HepG2 (cell line): ENCODE results near the gene GPLD1. TPM values are rescaled to one million over a fixed set of nuclear protein-coding genes. Genes with fewer than 3 reads are reported as not detected.

Experiments
- DR1 ChIP-seq: sonication (generic); formaldehyde crosslinking; IDR thresholded peaks from 2 replicates; pipeline ENCODE4 v1.8.0; 2021; ENCODE audit warnings: mild to moderate bottlenecking, missing genetic modification reagents, inconsistent platforms
- HNF4G ChIP-seq, 2 experiments: sonication (generic) in 1 of 2; formaldehyde crosslinking in 1 of 2; IDR thresholded peaks; 2 replicates each; pipeline versions ENCODE4 v1.4.0 to v1.6.1; 2011 to 2020; ENCODE audit warnings: borderline replicate concordance in 2 of 2, low read depth in 2 of 2, mild to moderate bottlenecking in 2 of 2, low read length in 1 of 2, missing genetic modification reagents in 1 of 2, moderate library complexity in 1 of 2
- IKZF5 ChIP-seq: IDR thresholded peaks from 2 replicates; pipeline ENCODE4 v1.6.1; 2018; ENCODE audit warnings: missing genetic modification reagents, mild to moderate bottlenecking, missing compliant biosample characterization
- JUND ChIP-seq: sonication (generic); formaldehyde crosslinking; IDR thresholded peaks from 2 replicates; pipeline ENCODE4 v1.8.0; 2022; ENCODE audit warnings: mild to moderate bottlenecking, missing genetic modification reagents
- KAT2B ChIP-seq: fragments of 150-350 bp; IDR thresholded peaks from 2 replicates; pipeline ENCODE4 v1.6.1; 2014; ENCODE audit warnings: low read depth, low read length, borderline replicate concordance
- RELA ChIP-seq: sonication (generic); formaldehyde crosslinking; IDR thresholded peaks from 2 replicates; pipeline ENCODE4 v1.4.0; 2020; ENCODE audit warnings: missing genetic modification reagents
- U2AF1 ChIP-seq: fragments of 200-400 bp; formaldehyde crosslinking; optimal IDR thresholded peaks from 2 replicates; pipeline ENCODE3; 2017; ENCODE audit warnings: mild to moderate bottlenecking, low read depth, low read length
- ZFY ChIP-seq: sonication (generic); formaldehyde crosslinking; IDR thresholded peaks from 2 replicates; pipeline ENCODE4 v1.4.0; 2020; ENCODE audit warnings: missing genetic modification reagents
- ZNF235 ChIP-seq: sonication (generic); formaldehyde crosslinking; IDR thresholded peaks from 2 replicates; pipeline ENCODE4 v1.8.1; 2023; ENCODE audit warnings: mild to moderate bottlenecking, missing genetic modification reagents, borderline replicate concordance
- ZNF264 ChIP-seq: sonication (generic); formaldehyde crosslinking; IDR thresholded peaks from 2 replicates; pipeline ENCODE4 v1.4.0; 2020; ENCODE audit warnings: missing genetic modification reagents
- ZNF549 ChIP-seq: sonication (generic); formaldehyde crosslinking; IDR thresholded peaks from 2 replicates; pipeline ENCODE4 v1.5.0; 2020; ENCODE audit warnings: missing genetic modification reagents
- ZNF629 ChIP-seq: sonication (generic); formaldehyde crosslinking; conservative IDR thresholded peaks from 2 replicates; pipeline ENCODE4 v1.5.0; 2020; ENCODE audit warnings: missing genetic modification reagents
- ZNF674 ChIP-seq: sonication (generic); formaldehyde crosslinking; IDR thresholded peaks from 2 replicates; pipeline ENCODE4 v1.5.0; 2020; ENCODE audit warnings: low read depth, mild to moderate bottlenecking, missing genetic modification reagents
- ZNF878 ChIP-seq: sonication (generic); formaldehyde crosslinking; IDR thresholded peaks from 2 replicates; pipeline ENCODE4 v1.8.1; 2023; ENCODE audit warnings: mild to moderate bottlenecking, missing genetic modification reagents, moderate library complexity
- ZSCAN29 ChIP-seq: sonication (generic); formaldehyde crosslinking; conservative IDR thresholded peaks from 2 replicates; pipeline ENCODE4 v1.4.0; 2020; ENCODE audit warnings: mild to moderate bottlenecking, missing genetic modification reagents
- polyA plus RNA-seq, 8 experiments: library from polyadenylated mRNA; depleted of rRNA in 3 of 8; stranded (reverse) in 7 of 8; unstranded in 1 of 8; fragments of >200 nt; fragmentation: Illumina TruSeq in 4 of 8; extraction: Trizol in 4 of 8; gene quantifications; 2 replicates each; pipeline versions ENCODE4 v1.2.1 to v1.2.3, GENCODE V29; 2011 to 2016; ENCODE audit warnings: low read depth in 4 of 8, missing spikeins in 1 of 8, mixed read lengths in 1 of 8; ENCODE audit not compliant: insufficient read depth in 1 of 8
- total RNA-seq, 5 experiments: library from RNA; depleted of rRNA; stranded (reverse); fragments of >200 nt; fragmentation: Illumina TruSeq; extraction: Trizol; gene quantifications; 2 replicates each; pipeline ENCODE4 v1.2.3, GENCODE V29; 2016; ENCODE audit warnings: low read depth in 1 of 5
- TF ChIP-seq, protein P1 (sequence below): IDR thresholded peaks from 2 replicates; pipeline ENCODE4 v1.6.1; 2016; ENCODE audit warnings: low read depth
- TF ChIP-seq, protein P2 (sequence below): sonication (generic); formaldehyde crosslinking; IDR thresholded peaks from 2 replicates; pipeline ENCODE4 v1.4.0; 2020; ENCODE audit warnings: missing genetic modification reagents
- TF ChIP-seq, protein P3 (sequence below): sonication (generic); formaldehyde crosslinking; IDR thresholded peaks from 2 replicates; pipeline ENCODE4 v1.5.1; 2020; ENCODE audit warnings: missing genetic modification reagents, mild to moderate bottlenecking, borderline replicate concordance

The GPLD1 gene
- total and polyA plus RNA-seq, 2 of the 13 experiments (the other 11 are each of a cell fraction or from before 2014, with no cell fraction given): 6.2 to 7.6 TPM

DNA sequence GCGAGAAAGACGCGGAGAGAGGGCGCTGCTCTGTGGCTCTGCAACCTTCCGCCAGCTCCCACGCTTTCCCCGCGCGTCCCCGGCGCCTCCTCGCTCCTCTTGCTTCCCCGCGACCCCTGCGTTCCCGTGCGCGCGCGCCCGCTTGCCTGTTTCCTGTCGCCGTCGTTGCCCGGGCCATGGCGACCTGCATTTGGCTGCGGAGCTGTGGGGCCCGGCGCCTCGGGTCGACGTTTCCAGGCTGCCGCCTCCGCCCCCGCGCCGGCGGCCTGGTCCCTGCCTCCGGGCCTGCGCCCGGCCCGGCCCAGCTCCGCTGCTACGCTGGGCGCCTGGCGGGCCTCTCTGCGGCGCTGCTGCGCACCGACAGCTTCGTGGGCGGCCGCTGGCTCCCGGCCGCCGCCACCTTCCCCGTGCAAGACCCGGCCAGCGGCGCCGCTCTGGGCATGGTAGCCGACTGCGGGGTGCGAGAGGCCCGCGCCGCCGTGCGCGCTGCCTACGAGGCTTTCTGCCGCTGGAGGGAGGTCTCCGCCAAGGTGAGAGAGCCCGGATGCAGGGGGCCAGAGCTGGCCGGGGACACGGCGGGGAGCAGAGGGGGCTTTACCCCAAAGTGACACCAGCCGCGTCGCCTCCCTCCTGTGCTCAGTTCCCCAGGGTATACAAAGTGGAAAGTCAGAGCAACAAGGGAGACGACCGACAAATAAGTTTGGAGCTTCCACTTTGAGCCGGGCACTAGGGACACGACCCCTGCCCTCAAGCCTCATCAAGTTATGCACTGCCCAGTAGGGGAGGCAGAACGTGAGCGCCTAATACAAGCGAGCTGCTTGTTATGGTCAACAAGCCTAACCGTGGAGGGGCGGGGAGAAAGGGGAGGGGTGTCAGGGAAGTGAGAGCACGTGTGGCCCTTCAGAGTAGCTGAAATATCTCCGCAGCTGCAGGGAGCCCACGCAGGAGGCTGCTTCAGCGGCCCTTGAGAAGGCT, 5.7 kb upstream of the GPLD1 start, which contains the start of gene ALDH5A1 (continued):
- peak; percentile 98 for TF ChIP-seq ZFY (CRISPR knock-in tag)
- TF ChIP-seq RELA (CRISPR knock-in tag): no peak; the same call in 1 of the 2 replicates
- 0 out of 2 replicates have a peak, but pooled peaks have one; percentile 67 for TF ChIP-seq ZSCAN29
- no peak; the same call in 1 of the 2 replicates for TF ChIP-seq ZNF235 (CRISPR knock-in tag)
- TF ChIP-seq ZNF629 (CRISPR knock-in tag): 0 out of 2 replicates have a peak, but pooled peaks have one; percentile 17
- TF ChIP-seq JUND (CRISPR knock-in tag): no peak
- TF ChIP-seq, protein P1, sequence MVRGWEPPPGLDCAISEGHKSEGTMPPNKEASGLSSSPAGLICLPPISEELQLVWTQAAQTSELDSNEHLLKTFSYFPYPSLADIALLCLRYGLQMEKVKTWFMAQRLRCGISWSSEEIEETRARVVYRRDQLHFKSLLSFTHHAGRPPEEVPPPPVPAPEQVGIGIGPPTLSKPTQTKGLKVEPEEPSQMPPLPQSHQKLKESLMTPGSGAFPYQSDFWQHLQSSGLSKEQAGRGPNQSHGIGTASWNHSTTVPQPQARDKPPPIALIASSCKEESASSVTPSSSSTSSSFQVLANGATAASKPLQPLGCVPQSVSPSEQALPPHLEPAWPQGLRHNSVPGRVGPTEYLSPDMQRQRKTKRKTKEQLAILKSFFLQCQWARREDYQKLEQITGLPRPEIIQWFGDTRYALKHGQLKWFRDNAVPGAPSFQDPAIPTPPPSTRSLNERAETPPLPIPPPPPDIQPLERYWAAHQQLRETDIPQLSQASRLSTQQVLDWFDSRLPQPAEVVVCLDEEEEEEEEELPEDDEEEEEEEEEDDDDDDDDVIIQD: peak; percentile 21; the same call in 1 of the 2 replicates
- TF ChIP-seq HNF4G (IDR thresholded peaks at IDR 0.05; ENCODE audit: borderline replicate concordance, low read depth, low read length): peak; percentile 79
- TF ChIP-seq HNF4G (CRISPR knock-in tag; IDR thresholded peaks at IDR 0.05; ENCODE audit: borderline replicate concordance, low read depth): no peak; the same call in none of the 2 replicates
- TF ChIP-seq, protein P2, sequence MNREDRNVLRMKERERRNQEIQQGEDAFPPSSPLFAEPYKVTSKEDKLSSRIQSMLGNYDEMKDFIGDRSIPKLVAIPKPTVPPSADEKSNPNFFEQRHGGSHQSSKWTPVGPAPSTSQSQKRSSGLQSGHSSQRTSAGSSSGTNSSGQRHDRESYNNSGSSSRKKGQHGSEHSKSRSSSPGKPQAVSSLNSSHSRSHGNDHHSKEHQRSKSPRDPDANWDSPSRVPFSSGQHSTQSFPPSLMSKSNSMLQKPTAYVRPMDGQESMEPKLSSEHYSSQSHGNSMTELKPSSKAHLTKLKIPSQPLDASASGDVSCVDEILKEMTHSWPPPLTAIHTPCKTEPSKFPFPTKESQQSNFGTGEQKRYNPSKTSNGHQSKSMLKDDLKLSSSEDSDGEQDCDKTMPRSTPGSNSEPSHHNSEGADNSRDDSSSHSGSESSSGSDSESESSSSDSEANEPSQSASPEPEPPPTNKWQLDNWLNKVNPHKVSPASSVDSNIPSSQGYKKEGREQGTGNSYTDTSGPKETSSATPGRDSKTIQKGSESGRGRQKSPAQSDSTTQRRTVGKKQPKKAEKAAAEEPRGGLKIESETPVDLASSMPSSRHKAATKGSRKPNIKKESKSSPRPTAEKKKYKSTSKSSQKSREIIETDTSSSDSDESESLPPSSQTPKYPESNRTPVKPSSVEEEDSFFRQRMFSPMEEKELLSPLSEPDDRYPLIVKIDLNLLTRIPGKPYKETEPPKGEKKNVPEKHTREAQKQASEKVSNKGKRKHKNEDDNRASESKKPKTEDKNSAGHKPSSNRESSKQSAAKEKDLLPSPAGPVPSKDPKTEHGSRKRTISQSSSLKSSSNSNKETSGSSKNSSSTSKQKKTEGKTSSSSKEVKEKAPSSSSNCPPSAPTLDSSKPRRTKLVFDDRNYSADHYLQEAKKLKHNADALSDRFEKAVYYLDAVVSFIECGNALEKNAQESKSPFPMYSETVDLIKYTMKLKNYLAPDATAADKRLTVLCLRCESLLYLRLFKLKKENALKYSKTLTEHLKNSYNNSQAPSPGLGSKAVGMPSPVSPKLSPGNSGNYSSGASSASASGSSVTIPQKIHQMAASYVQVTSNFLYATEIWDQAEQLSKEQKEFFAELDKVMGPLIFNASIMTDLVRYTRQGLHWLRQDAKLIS (CRISPR knock-in tag): no peak
- no peak for TF ChIP-seq ZNF674
- TF ChIP-seq U2AF1: no peak
- TF ChIP-seq ZNF878 (CRISPR knock-in tag): peak; percentile 86; the same call in 1 of the 2 replicates
- peak; percentile 71; the same call in 1 of the 2 replicates for TF ChIP-seq DR1 (CRISPR knock-in tag)
- TF ChIP-seq ZNF549 (CRISPR knock-in tag): peak; percentile 71; the same call in 1 of the 2 replicates
- TF ChIP-seq, protein P3, sequence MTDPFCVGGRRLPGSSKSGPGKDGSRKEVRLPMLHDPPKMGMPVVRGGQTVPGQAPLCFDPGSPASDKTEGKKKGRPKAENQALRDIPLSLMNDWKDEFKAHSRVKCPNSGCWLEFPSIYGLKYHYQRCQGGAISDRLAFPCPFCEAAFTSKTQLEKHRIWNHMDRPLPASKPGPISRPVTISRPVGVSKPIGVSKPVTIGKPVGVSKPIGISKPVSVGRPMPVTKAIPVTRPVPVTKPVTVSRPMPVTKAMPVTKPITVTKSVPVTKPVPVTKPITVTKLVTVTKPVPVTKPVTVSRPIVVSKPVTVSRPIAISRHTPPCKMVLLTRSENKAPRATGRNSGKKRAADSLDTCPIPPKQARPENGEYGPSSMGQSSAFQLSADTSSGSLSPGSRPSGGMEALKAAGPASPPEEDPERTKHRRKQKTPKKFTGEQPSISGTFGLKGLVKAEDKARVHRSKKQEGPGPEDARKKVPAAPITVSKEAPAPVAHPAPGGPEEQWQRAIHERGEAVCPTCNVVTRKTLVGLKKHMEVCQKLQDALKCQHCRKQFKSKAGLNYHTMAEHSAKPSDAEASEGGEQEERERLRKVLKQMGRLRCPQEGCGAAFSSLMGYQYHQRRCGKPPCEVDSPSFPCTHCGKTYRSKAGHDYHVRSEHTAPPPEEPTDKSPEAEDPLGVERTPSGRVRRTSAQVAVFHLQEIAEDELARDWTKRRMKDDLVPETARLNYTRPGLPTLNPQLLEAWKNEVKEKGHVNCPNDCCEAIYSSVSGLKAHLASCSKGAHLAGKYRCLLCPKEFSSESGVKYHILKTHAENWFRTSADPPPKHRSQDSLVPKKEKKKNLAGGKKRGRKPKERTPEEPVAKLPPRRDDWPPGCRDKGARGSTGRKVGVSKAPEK (CRISPR knock-in tag): no peak
- 0 out of 2 replicates have a peak, but pooled peaks have one; percentile 7 for TF ChIP-seq IKZF5
- TF ChIP-seq KAT2B: no peak
- TF ChIP-seq ZNF264: peak; percentile 32; the same call in 1 of the 2 replicates
